ENCODE results near the gene ODAD4. TPM values are rescaled to one million over a fixed set of nuclear protein-coding genes. Genes with fewer than 3 reads are reported as not detected.

Gene ODAD4
- total RNA-seq, 4 donors from 2014 or later = 1.8 to 3.2 (median 3.2) TPM; not detected in 1

DNA sequence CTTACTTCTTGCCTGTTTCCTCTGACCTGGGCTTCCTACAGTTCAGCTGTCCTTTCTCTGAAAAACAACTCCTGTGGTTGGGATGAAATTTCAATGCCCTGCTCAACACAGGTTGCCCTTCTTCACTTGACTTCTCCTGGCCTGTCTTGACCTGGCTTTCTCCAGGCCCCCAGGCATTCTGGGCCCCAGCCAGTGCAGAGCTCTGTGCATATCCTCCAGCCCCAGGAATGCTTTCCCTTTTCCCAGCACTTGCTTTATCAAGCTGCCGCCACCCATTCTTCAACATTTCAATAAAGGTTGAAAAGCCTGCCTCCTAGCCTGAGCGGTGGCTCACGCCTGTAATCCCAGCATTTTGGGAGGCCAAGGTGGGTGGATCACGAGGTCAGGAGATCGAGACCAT is 10.8 kb downstream of the ODAD4 start:
- Histone ChIP-seq H3K27ac (no peak overlapping the region), H3K9me3 (no peaks in the 10 kb centered on the region), H3K36me3 (no peaks in the 10 kb centered on the region), H3K4me3 (no peak overlapping the region), H3K4me1 (no peaks in the 10 kb centered on the region), H3K27me3 (no peaks in the 10 kb centered on the region)
- TF ChIP-seq, protein P1, sequence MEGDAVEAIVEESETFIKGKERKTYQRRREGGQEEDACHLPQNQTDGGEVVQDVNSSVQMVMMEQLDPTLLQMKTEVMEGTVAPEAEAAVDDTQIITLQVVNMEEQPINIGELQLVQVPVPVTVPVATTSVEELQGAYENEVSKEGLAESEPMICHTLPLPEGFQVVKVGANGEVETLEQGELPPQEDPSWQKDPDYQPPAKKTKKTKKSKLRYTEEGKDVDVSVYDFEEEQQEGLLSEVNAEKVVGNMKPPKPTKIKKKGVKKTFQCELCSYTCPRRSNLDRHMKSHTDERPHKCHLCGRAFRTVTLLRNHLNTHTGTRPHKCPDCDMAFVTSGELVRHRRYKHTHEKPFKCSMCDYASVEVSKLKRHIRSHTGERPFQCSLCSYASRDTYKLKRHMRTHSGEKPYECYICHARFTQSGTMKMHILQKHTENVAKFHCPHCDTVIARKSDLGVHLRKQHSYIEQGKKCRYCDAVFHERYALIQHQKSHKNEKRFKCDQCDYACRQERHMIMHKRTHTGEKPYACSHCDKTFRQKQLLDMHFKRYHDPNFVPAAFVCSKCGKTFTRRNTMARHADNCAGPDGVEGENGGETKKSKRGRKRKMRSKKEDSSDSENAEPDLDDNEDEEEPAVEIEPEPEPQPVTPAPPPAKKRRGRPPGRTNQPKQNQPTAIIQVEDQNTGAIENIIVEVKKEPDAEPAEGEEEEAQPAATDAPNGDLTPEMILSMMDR (IDR thresholded peaks at IDR 0.05) = no peak
- no peak for TF ChIP-seq POLR2A (IDR thresholded peaks at IDR 0.05)
- no peak for DNase-seq
- intact Hi-C loops (cut with DNase I; ENCODE audit: low total_unique reads) = no loop called here

DNA sequence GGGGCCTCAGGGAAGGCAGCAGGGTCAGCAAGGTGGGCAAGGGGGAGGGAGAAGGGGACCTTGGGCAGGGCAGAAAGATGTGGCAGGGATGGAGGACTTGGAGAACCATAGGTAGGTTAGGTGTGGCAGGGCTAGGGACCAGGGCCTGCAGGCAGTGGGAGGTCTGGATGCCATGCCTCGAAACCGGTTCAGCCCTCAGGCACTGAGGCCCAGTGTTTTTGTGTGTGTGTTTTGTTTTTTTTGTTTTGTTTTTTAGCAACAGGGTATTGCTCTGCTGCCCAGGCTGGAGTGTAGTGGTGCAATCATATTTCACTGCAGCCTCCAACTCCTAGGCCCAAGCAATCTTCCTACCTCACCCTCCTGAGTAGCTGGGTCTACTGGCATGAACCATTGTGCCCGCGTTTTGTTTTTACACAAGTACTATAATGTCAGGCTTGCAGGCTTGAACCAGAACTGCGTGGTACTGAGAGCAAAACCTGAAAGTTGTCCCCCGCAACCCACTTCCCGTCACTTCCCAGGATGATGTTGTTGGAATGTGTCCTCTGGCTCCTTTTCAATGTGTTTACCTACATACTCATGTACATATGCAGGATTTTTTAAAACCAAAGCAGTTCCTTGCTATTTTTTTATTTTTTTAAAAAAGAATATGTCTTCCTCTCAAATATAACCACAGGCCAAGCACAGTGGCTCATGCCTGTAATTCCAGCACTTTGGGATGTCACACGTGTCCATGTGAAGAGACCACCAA is 12.4 kb downstream of the ODAD4 start:
- Histone ChIP-seq H3K27ac (no peak overlapping the region), H3K27me3 (no peaks in the 10 kb centered on the region), H3K4me1 (no peaks in the 10 kb centered on the region), H3K4me3 (no peak overlapping the region), H3K36me3 (no peaks in the 10 kb centered on the region), H3K9me3 (no peaks in the 10 kb centered on the region)
- intact Hi-C loops (cut with DNase I; ENCODE audit: low total_unique reads) = no loop called here
- TF ChIP-seq POLR2A (IDR thresholded peaks at IDR 0.05) = no peak
- TF ChIP-seq, protein P1 (IDR thresholded peaks at IDR 0.05) = no peak
- DNase-seq = no peak

DNA sequence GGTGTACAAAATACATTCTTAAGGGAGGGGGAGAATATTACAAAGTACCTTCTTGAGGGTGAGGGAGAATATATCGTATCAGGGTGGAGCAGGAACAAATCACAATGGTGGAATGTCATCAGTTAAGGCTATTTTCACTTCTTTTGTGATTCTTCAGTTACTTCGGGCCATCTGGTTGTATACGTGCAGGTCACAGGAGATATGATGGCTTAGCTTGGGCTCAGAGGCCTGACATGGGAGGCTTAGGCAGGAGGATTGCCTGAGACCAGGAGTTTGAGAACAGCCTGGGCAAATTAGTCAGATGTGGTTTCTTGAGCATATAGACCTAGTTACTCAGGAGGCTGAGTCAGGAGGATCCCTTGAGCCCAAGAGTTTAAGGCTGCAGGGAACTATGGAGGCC is 13.1 kb downstream of the ODAD4 start:
- no peak for DNase-seq
- Histone ChIP-seq H3K4me1 (no peaks in the 10 kb centered on the region), H3K4me3 (no peak overlapping the region), H3K9me3 (no peaks in the 10 kb centered on the region), H3K36me3 (no peaks in the 10 kb centered on the region), H3K27ac (no peak overlapping the region), H3K27me3 (no peaks in the 10 kb centered on the region)
- intact Hi-C loops (cut with DNase I; ENCODE audit: low total_unique reads) = no loop called here
- TF ChIP-seq POLR2A (IDR thresholded peaks at IDR 0.05) = no peak
- TF ChIP-seq, protein P1 (IDR thresholded peaks at IDR 0.05) = no peak

DNA sequence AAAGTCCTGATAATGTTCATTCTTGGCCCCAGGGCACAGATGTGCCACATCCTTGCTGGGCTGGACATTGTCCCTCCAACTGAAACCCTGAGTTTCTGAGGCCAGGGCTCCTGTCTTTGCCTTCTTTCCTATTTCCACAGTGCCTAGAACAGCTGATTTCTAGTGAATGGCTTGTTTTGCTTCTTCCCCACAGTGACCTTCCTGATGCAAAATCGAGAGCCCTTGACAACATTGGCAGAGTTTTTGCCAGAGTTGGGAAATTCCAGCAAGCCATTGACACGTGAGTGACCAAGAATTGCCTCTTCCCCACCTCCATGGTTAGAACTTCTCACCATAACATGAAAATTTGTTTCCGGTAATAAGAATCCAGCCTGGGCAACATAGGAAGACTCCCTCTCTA is 14.5 kb downstream of the ODAD4 start:
- no peaks in the 10 kb centered on the region for H3K27me3 ChIP-seq
- DNase-seq = no peak
- no peaks in the 10 kb centered on the region for H3K36me3 ChIP-seq
- intact Hi-C loops (cut with DNase I; ENCODE audit: low total_unique reads) = no loop called here
- H3K4me3 ChIP-seq = no peak overlapping the region
- no peaks in the 10 kb centered on the region for H3K9me3 ChIP-seq
- no peak overlapping the region for H3K27ac ChIP-seq
- no peak for TF ChIP-seq POLR2A (IDR thresholded peaks at IDR 0.05)
- TF ChIP-seq, protein P1 (IDR thresholded peaks at IDR 0.05) = no peak
- H3K4me1 ChIP-seq = no peaks in the 10 kb centered on the region

DNA sequence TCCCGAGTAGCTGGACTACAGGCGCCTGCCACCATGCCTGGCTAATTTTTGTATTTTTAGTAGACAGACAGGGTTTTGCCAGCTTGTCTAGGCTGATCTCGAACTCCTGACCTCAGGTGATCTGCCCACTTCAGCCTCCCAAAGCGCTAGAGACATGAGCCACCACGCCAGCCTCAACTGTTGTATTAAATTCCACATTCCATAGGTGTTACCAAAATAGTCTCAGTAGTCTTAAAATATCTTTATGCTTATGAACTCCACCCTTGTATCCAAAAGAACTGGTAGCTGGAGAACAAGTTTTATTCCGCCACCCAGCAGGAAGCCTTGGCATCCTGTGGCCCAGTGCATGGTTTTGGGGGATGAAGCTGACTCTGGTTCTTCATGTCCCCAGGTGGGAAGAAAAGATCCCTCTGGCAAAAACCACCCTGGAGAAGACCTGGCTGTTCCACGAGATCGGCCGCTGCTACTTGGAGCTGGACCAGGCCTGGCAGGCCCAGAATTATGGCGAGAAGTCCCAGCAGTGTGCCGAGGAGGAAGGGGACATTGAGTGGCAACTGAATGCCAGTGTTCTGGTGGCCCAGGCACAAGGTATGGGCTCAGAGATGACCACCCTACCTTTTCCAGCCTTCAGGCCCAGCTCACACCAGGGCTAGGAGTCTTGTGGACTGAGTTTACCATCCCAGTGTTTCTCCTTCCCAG is 18.5 kb downstream of the ODAD4 start:
- no peak for TF ChIP-seq POLR2A (IDR thresholded peaks at IDR 0.05)
- TF ChIP-seq, protein P1 (IDR thresholded peaks at IDR 0.05) = no peak
- no peaks in the 10 kb centered on the region for H3K4me1 ChIP-seq
- intact Hi-C loops (cut with DNase I; ENCODE audit: low total_unique reads) = no loop called here
- H3K27ac ChIP-seq = no peak overlapping the region
- no peak for DNase-seq
- H3K27me3 ChIP-seq = no peaks in the 10 kb centered on the region
- H3K9me3 ChIP-seq = no peaks in the 10 kb centered on the region
- no peak overlapping the region for H3K4me3 ChIP-seq
- H3K36me3 ChIP-seq = no peaks in the 10 kb centered on the region
